Neural progenitor cell (in vitro differentiated cells): ENCODE data around the gene TMEM35B. TPM values are rescaled to one million over a fixed set of nuclear protein-coding genes. Genes with fewer than 3 reads are reported as not detected.
"Not testable (repeated sequence)": the region's sequence is repeated elsewhere in the genome, so short reads cannot be mapped to it uniquely, and the experiment has no call there.

Experiments used
- DNase-seq: peaks from one replicate; pipeline ENCODE4 v3.0.0-alpha.2; 2016; ENCODE audit warnings: low spot score
- H2AFZ ChIP-seq: fragments of 200-600 bp; sonication (generic); replicated peaks from 2 replicates; pipeline ENCODE4 v1.6.1; 2016; ENCODE audit warnings: antibody characterized with exemption
- H3F3A ChIP-seq: fragments of 200-600 bp; sonication (generic); 2 replicates; pipeline ENCODE4 v1.6.1; 2016; ENCODE audit warnings: antibody characterized with exemption, low read depth
- H3K27ac ChIP-seq: fragments of 200-600 bp; sonication (generic); 2 replicates; pipeline ENCODE4 v1.5.1; 2016; ENCODE audit warnings: mild to moderate bottlenecking
- H3K27me3 ChIP-seq: fragments of 200-600 bp; sonication (generic); 2 replicates; pipeline ENCODE4 v1.6.1; 2016; ENCODE audit warnings: mild to moderate bottlenecking, moderate library complexity
- H3K36me3 ChIP-seq: fragments of 200-600 bp; sonication (generic); 2 replicates; pipeline ENCODE4 v1.5.1; 2016
- H3K4me1 ChIP-seq: fragments of 200-600 bp; sonication (generic); 2 replicates; pipeline ENCODE4 v1.6.1; 2016; ENCODE audit warnings: mixed run types
- H3K4me2 ChIP-seq: fragments of 200-600 bp; sonication (generic); 2 replicates; pipeline ENCODE4 v1.6.1; 2016
- H3K4me3 ChIP-seq: fragments of 200-600 bp; sonication (generic); 2 replicates; pipeline ENCODE4 v1.5.1; 2016
- H3K79me2 ChIP-seq: fragments of 200-600 bp; sonication (generic); 2 replicates; pipeline ENCODE4 v1.6.1; 2016; ENCODE audit warnings: low read depth
- H3K9ac ChIP-seq: fragments of 200-600 bp; sonication (generic); 2 replicates; pipeline ENCODE4 v1.6.1; 2016
- H3K9me3 ChIP-seq: fragments of 200-600 bp; sonication (generic); 2 replicates; pipeline ENCODE4 v1.5.1; 2016; ENCODE audit warnings: low read depth
- H4K20me1 ChIP-seq: fragments of 200-600 bp; sonication (generic); 2 replicates; pipeline ENCODE4 v1.6.1; 2016; ENCODE audit warnings: low read depth
- H3K27ac Mint-ChIP-seq: 3 replicates; pipeline ENCODE4 v1.8.0; 2021; ENCODE audit warnings: mixed read lengths
- H3K27me3 Mint-ChIP-seq: 2 replicates; pipeline ENCODE4 v1.8.0; 2022; ENCODE audit warnings: low read depth, mild to moderate bottlenecking, inconsistent platforms, moderate library complexity, mixed read lengths; ENCODE audit not compliant: insufficient read depth
- H3K36me3 Mint-ChIP-seq: 3 replicates; pipeline ENCODE4 v1.8.0; 2021; ENCODE audit warnings: mixed read lengths
- H3K4me1 Mint-ChIP-seq: 3 replicates; pipeline ENCODE4 v1.8.0; 2021; ENCODE audit warnings: mixed read lengths
- H3K4me3 Mint-ChIP-seq: 3 replicates; pipeline ENCODE4 v1.8.0; 2021; ENCODE audit warnings: mild to moderate bottlenecking, moderate library complexity, mixed read lengths
- H3K9me3 Mint-ChIP-seq: 3 replicates; pipeline ENCODE4 v1.8.0; 2020; ENCODE audit warnings: mixed read lengths
- EZH2 ChIP-seq: fragments of 200-600 bp; sonication (generic); IDR thresholded peaks from 2 replicates; pipeline ENCODE4 v1.6.1; 2017; ENCODE audit warnings: antibody characterized with exemption, mild to moderate bottlenecking, moderate library complexity
- EZH2phosphoT487 ChIP-seq: fragments of 200-600 bp; sonication (generic); IDR thresholded peaks from 2 replicates; pipeline ENCODE4 v1.6.1; 2017; ENCODE audit warnings: antibody characterized with exemption
- total RNA-seq: library from RNA; depleted of rRNA; stranded (reverse); fragments of >200 nt; gene quantifications from 2 replicates; pipeline ENCODE4 v1.2.3, GENCODE V29; 2015; ENCODE audit warnings: low replicate concordance
- TF ChIP-seq, protein P1 (sequence below): fragments of 200-600 bp; sonication (generic); IDR thresholded peaks from 2 replicates; pipeline ENCODE4 v1.5.1; 2017; ENCODE audit warnings: antibody characterized with exemption, mild to moderate bottlenecking

Gene TMEM35B
- total RNA-seq, 1 donor from 2014 or later: 17.7 TPM

DNA sequence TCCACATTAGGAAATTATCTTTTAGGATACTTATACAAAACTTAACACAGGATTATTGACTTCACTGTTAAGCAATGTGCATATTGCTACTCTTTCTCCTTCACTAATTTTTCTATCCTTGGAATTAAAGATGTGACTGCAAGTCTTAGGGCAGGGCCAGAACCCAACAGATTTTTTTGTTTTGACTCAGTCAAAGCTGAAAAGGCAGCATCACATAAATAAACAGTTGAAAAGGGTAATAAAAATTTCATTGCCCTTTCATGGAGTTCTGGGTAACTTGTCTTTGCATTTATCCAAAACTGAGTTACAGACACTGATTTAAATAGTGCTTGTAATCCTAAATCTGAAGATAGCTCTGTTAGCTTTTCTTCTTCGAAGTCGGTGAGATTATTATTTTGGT is 1.9 kb upstream of the TMEM35B start:
- Mint-ChIP-seq H3K27me3 (peaks cover 6% of the 10 kb centered on the region), H3K9me3 (no peaks in the 10 kb centered on the region), H3K4me3 (no peak overlapping the region), H3K4me1 (peaks cover 8% of the 10 kb centered on the region), H3K27ac (no peak overlapping the region), H3K36me3 (peaks cover 6% of the 10 kb centered on the region)
- no peak overlapping the region for H3K27ac ChIP-seq
- H2AFZ ChIP-seq: no peak overlapping the region
- H4K20me1 ChIP-seq: no peaks in the 10 kb centered on the region
- peaks cover 11% of the 10 kb centered on the region for H3K4me1 ChIP-seq
- H3K9ac ChIP-seq: no peak overlapping the region
- peaks cover 21% of the 10 kb centered on the region for H3F3A ChIP-seq
- H3K4me2 ChIP-seq: no peak overlapping the region
- H3K4me3 ChIP-seq: no peak overlapping the region
- H3K36me3 ChIP-seq: no peaks in the 10 kb centered on the region
- H3K27me3 ChIP-seq: no peaks in the 10 kb centered on the region
- no peaks in the 10 kb centered on the region for H3K9me3 ChIP-seq
- no peaks in the 10 kb centered on the region for H3K79me2 ChIP-seq
- no peak for DNase-seq
- TF ChIP-seq, protein P1, sequence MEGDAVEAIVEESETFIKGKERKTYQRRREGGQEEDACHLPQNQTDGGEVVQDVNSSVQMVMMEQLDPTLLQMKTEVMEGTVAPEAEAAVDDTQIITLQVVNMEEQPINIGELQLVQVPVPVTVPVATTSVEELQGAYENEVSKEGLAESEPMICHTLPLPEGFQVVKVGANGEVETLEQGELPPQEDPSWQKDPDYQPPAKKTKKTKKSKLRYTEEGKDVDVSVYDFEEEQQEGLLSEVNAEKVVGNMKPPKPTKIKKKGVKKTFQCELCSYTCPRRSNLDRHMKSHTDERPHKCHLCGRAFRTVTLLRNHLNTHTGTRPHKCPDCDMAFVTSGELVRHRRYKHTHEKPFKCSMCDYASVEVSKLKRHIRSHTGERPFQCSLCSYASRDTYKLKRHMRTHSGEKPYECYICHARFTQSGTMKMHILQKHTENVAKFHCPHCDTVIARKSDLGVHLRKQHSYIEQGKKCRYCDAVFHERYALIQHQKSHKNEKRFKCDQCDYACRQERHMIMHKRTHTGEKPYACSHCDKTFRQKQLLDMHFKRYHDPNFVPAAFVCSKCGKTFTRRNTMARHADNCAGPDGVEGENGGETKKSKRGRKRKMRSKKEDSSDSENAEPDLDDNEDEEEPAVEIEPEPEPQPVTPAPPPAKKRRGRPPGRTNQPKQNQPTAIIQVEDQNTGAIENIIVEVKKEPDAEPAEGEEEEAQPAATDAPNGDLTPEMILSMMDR: no peak
- TF ChIP-seq EZH2phosphoT487 (no peak), EZH2 (no peak)

GRCh38 chr1:34985609-34985904 is 410 bp upstream of the TMEM35B start:
- H3K27ac Mint-ChIP-seq, H4K20me1 ChIP-seq, H3K36me3 ChIP-seq, DNase-seq, H3K27ac ChIP-seq, H3K79me2 ChIP-seq, H3K36me3 Mint-ChIP-seq, H3K4me1 Mint-ChIP-seq, H3K9me3 Mint-ChIP-seq, H3K27me3 Mint-ChIP-seq, H3K27me3 ChIP-seq, H3K9ac ChIP-seq, H3K9me3 ChIP-seq: not testable (repeated sequence)
- Histone ChIP-seq H3F3A (peaks cover 21% of the 10 kb centered on the region), H3K4me3 (peak overlapping the region; percentile 60), H2AFZ (peak overlapping the region; percentile 85), H3K4me1 (peaks cover 11% of the 10 kb centered on the region), H3K4me2 (peak overlapping the region; percentile 97)
- peak overlapping the region; percentile 94 for H3K4me3 Mint-ChIP-seq

DNA sequence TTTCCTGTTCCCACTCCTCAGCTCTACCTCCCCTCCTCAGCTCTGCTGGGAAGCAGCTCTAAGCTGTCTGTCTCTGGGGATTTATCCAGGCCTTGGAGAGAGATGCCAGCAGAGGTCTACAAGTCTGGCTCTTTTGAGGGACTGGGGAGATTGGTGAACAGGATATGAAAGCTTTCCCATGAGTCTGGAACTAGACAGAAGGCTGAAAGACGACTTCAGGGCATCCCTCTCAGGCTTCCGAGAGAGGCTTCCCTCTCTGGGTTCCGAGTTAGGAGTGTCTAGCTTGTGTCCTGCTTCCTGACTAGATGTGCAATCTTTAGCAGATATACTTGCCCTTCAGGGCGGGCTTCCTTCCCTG is 733 bp downstream of the TMEM35B start:
- H3K4me1 ChIP-seq: peaks cover 11% of the 10 kb centered on the region
- peak overlapping the region; percentile 33 for H3K9ac ChIP-seq
- H3K36me3 Mint-ChIP-seq: peaks cover 6% of the 10 kb centered on the region
- H3K36me3 ChIP-seq: no peaks in the 10 kb centered on the region
- DNase-seq: peak; percentile 39
- peak overlapping the region; percentile 85 for H2AFZ ChIP-seq
- peak overlapping the region; percentile 94 for H3K4me3 Mint-ChIP-seq
- peak overlapping the region; percentile 97 for H3K4me2 ChIP-seq
- H3K27ac Mint-ChIP-seq: peak overlapping the region; percentile 97
- H3K4me1 Mint-ChIP-seq: peaks cover 8% of the 10 kb centered on the region
- H3K4me3 ChIP-seq: peak overlapping the region; percentile 60
- H3K27me3 Mint-ChIP-seq: peaks cover 6% of the 10 kb centered on the region
- no peaks in the 10 kb centered on the region for H3K27me3 ChIP-seq
- H3K9me3 ChIP-seq: no peaks in the 10 kb centered on the region
- TF ChIP-seq, protein P1: no peak
- no peak for TF ChIP-seq EZH2
- no peak for TF ChIP-seq EZH2phosphoT487
- H4K20me1 ChIP-seq: no peaks in the 10 kb centered on the region
- H3K27ac ChIP-seq: no peak overlapping the region
- no peaks in the 10 kb centered on the region for H3K79me2 ChIP-seq
- peaks cover 21% of the 10 kb centered on the region for H3F3A ChIP-seq
- H3K9me3 Mint-ChIP-seq: no peaks in the 10 kb centered on the region

GRCh38 chr1:34983700-34984355 is 1.3 kb downstream of the TMEM35B start:
- Histone ChIP-seq H3K9me3 (no peaks in the 10 kb centered on the region), H3K79me2 (no peaks in the 10 kb centered on the region), H3K27ac (no peak overlapping the region), H3K4me1 (peaks cover 11% of the 10 kb centered on the region), H3K4me2 (peak overlapping the region; percentile 97), H3F3A (peaks cover 21% of the 10 kb centered on the region), H3K4me3 (peak overlapping the region; percentile 60), H4K20me1 (no peaks in the 10 kb centered on the region), H3K36me3 (no peaks in the 10 kb centered on the region), H3K9ac (no peak overlapping the region), H3K27me3 (no peaks in the 10 kb centered on the region), H2AFZ (no peak overlapping the region)
- Mint-ChIP-seq H3K4me1 (peaks cover 8% of the 10 kb centered on the region), H3K27me3 (peaks cover 6% of the 10 kb centered on the region), H3K36me3 (peaks cover 5% of the 10 kb centered on the region), H3K27ac (no peak overlapping the region), H3K4me3 (peak overlapping the region; percentile 94), H3K9me3 (no peaks in the 10 kb centered on the region)
- TF ChIP-seq, protein P1: no peak
- TF ChIP-seq EZH2phosphoT487 (no peak), EZH2 (no peak)
- DNase-seq: peak; percentile 28
